H1 (cell line): ENCODE data around the gene PRKD1. TPM values are rescaled to one million over a fixed set of nuclear protein-coding genes. Genes with fewer than 3 reads are reported as not detected.

Experiments used
- CTCF ChIA-PET: fragments of 300-600 bp; sonication (Branson Sonifier 250); formaldehyde crosslinking; loops from one replicate; lab custom pipeline; 2021; ENCODE audit not compliant: partially characterized antibody; lab: Charles Lee
- POLR2A ChIA-PET: fragments of 300-600 bp; sonication (Branson Sonifier 250); formaldehyde crosslinking; loops from one replicate; lab custom pipeline; 2021; ENCODE audit warnings: inconsistent platforms; ENCODE audit not compliant: partially characterized antibody; lab: Charles Lee
- DNase-seq, 2 experiments: peaks; one replicate each; pipeline versions ENCODE4 v3.0.0 to v3.0.0-alpha.2; 2010 to 2022; ENCODE audit warnings: low spot score in 2 of 2, low read depth in 1 of 2, mixed read lengths in 1 of 2
- FAIRE-seq: peaks from 2 replicates; lab custom pipeline; 2011; peaks lifted over from hg19 to GRCh38; lab: Jason Lieb, UNC
- H2AFZ ChIP-seq: 2 replicates; pipeline ENCODE4 v1.8.1; 2012; ENCODE audit warnings: low read length, inconsistent platforms
- H2AK5ac ChIP-seq: 2 replicates; pipeline ENCODE4 v1.6.1; 2013; ENCODE audit warnings: low read depth, low read length
- H2BK120ac ChIP-seq: replicated peaks from 2 replicates; pipeline ENCODE3; 2013; ENCODE audit warnings: low read depth, low read length, inconsistent platforms
- H2BK12ac ChIP-seq: 2 replicates; pipeline ENCODE4 v1.6.1; 2013; ENCODE audit warnings: low read depth, low read length
- H2BK15ac ChIP-seq: 2 replicates; pipeline ENCODE4 v1.6.1; 2013; ENCODE audit warnings: low read length
- H2BK20ac ChIP-seq: 2 replicates; pipeline ENCODE4 v1.6.1; 2013; ENCODE audit warnings: low read length
- H2BK5ac ChIP-seq: 2 replicates; pipeline ENCODE4 v1.6.1; 2013; ENCODE audit warnings: low read depth, low read length
- H3K14ac ChIP-seq: 2 replicates; pipeline ENCODE4 v1.6.1; 2013; ENCODE audit warnings: inconsistent platforms; ENCODE audit not compliant: insufficient read length
- H3K18ac ChIP-seq: 2 replicates; pipeline ENCODE4 v1.6.1; 2013; ENCODE audit warnings: low read length; ENCODE audit errors: extremely low read depth
- H3K23ac ChIP-seq: 2 replicates; pipeline ENCODE4 v1.6.1; 2013; ENCODE audit warnings: inconsistent platforms; ENCODE audit not compliant: insufficient read length
- H3K23me2 ChIP-seq: 2 replicates; pipeline ENCODE4 v1.6.1; 2013; ENCODE audit warnings: low read depth, low read length
- H3K27ac ChIP-seq: 2 replicates; pipeline ENCODE4 v1.6.1; 2011; ENCODE audit warnings: low read depth, low read length, inconsistent platforms
- H3K27me3 ChIP-seq, 4 experiments: replicated peaks in 1 of 4; 1 replicate in 1 of 4; 2 replicates in 3 of 4; pipeline versions ENCODE4 v1.6.1 to v1.8.1; 2011 to 2013; ENCODE audit warnings: low read length in 3 of 4, mild to moderate bottlenecking in 3 of 4, inconsistent platforms in 2 of 4, mixed read lengths in 2 of 4, moderate library complexity in 1 of 4; ENCODE audit not compliant: control insufficient read depth in 3 of 4, insufficient read depth in 3 of 4; ENCODE audit errors: extremely low read depth in 1 of 4
- H3K36me3 ChIP-seq, 4 experiments: 2 replicates each; pipeline versions ENCODE4 v1.6.1 to v1.8.1; 2011 to 2013; ENCODE audit warnings: mild to moderate bottlenecking in 4 of 4, low read length in 3 of 4, moderate library complexity in 2 of 4, control low read depth in 1 of 4, inconsistent platforms in 1 of 4; ENCODE audit not compliant: insufficient read depth in 4 of 4, control insufficient read depth in 2 of 4
- H3K4ac ChIP-seq: replicated peaks from 2 replicates; pipeline ENCODE3; 2013; ENCODE audit warnings: low read length, low read depth, mixed read lengths, inconsistent platforms; ENCODE audit not compliant: insufficient read length
- H3K4me1 ChIP-seq, 4 experiments: replicated peaks in 1 of 4; 1 replicate in 1 of 4; 2 replicates in 3 of 4; pipeline versions ENCODE4 v1.6.1 to v1.8.1; 2011 to 2013; ENCODE audit warnings: low read length in 3 of 4, inconsistent platforms in 2 of 4, mixed read lengths in 1 of 4; ENCODE audit not compliant: insufficient read depth in 4 of 4, control insufficient read depth in 3 of 4
- H3K4me2 ChIP-seq, 2 experiments: 2 replicates each; pipeline versions ENCODE4 v1.6.1 to v1.8.1; 2011 to 2013; ENCODE audit warnings: low read depth in 2 of 2, low read length in 2 of 2, control low read depth in 1 of 2, inconsistent platforms in 1 of 2, mild to moderate bottlenecking in 1 of 2; ENCODE audit not compliant: insufficient read depth in 1 of 2
- H3K4me3 ChIP-seq, 4 experiments: fragments of 200-600, 300-600 bp in 1 of 4; sonication (generic), shearing (Covaris generic), sonication (Bioruptor Twin) in 1 of 4; 2 replicates each; pipeline versions ENCODE4 v1.5.1 to v1.8.1; 2011 to 2016; ENCODE audit warnings: low read length in 4 of 4, low read depth in 3 of 4, control low read depth in 2 of 4, inconsistent platforms in 2 of 4, mild to moderate bottlenecking in 2 of 4, mixed read lengths in 1 of 4, moderate library complexity in 1 of 4; ENCODE audit not compliant: insufficient read depth in 2 of 4; ENCODE audit errors: extremely low read depth in 1 of 4
- H3K56ac ChIP-seq: replicated peaks from 2 replicates; pipeline ENCODE3; 2013; ENCODE audit warnings: low read depth, mild to moderate bottlenecking, mixed read lengths, low read length, inconsistent platforms; ENCODE audit not compliant: insufficient read length
- H3K79me1 ChIP-seq: 2 replicates; pipeline ENCODE4 v1.6.1; 2013; ENCODE audit warnings: low read depth, low read length, control low read depth
- H3K79me2 ChIP-seq, 2 experiments: 2 replicates each; pipeline versions ENCODE4 v1.6.1 to v1.8.1; 2012 to 2013; ENCODE audit warnings: low read length in 2 of 2, mild to moderate bottlenecking in 2 of 2, inconsistent platforms in 1 of 2; ENCODE audit not compliant: insufficient read depth in 2 of 2, control insufficient read depth in 1 of 2
- H3K9ac ChIP-seq, 4 experiments: replicated peaks in 1 of 4; 1 replicate in 1 of 4; 2 replicates in 3 of 4; pipeline versions ENCODE4 v1.6.1 to v1.8.1; 2011 to 2013; ENCODE audit warnings: low read depth in 3 of 4, low read length in 3 of 4, control low read depth in 2 of 4, mild to moderate bottlenecking in 2 of 4, moderate library complexity in 2 of 4, inconsistent platforms in 1 of 4; ENCODE audit errors: extremely low read depth in 1 of 4
- H3K9me3 ChIP-seq, 2 experiments: 2 replicates each; pipeline versions ENCODE4 v1.6.1 to v1.8.1; 2012 to 2013; ENCODE audit warnings: mild to moderate bottlenecking in 2 of 2, moderate library complexity in 2 of 2, control low read depth in 1 of 2, inconsistent platforms in 1 of 2, low read depth in 1 of 2, low read length in 1 of 2, mixed read lengths in 1 of 2; ENCODE audit not compliant: insufficient read depth in 2 of 2
- H4K20me1 ChIP-seq, 2 experiments: replicated peaks in 1 of 2; 2 replicates each; pipeline versions ENCODE3 to v1.8.1; 2011 to 2013; ENCODE audit warnings: inconsistent platforms in 2 of 2, low read length in 2 of 2, mild to moderate bottlenecking in 1 of 2; ENCODE audit not compliant: insufficient read depth in 2 of 2, control insufficient read depth in 1 of 2
- H4K5ac ChIP-seq: 2 replicates; pipeline ENCODE4 v1.6.1; 2013; ENCODE audit warnings: low read length, low read depth, mixed read lengths, inconsistent platforms; ENCODE audit not compliant: insufficient read length
- H4K8ac ChIP-seq: 2 replicates; pipeline ENCODE4 v1.8.0; 2013; ENCODE audit warnings: mild to moderate bottlenecking, moderate library complexity, low read length, inconsistent platforms; ENCODE audit not compliant: insufficient read depth; ENCODE audit errors: extremely low read depth
- H4K91ac ChIP-seq: replicated peaks from 2 replicates; pipeline ENCODE3; 2013; ENCODE audit warnings: low read length, mixed read lengths, inconsistent platforms; ENCODE audit not compliant: insufficient read length
- BRCA1 ChIP-seq: IDR thresholded peaks from 2 replicates; pipeline ENCODE4 v1.6.1; 2012; ENCODE audit warnings: low read depth, low read length, improper control_type of control experiment
- CHD2 ChIP-seq: IDR thresholded peaks from 2 replicates; pipeline ENCODE4 v1.6.1; 2012; ENCODE audit warnings: low read length, improper control_type of control experiment
- KDM4A ChIP-seq: IDR thresholded peaks from one replicate; pipeline ENCODE4 v1.7.1; 2012; ENCODE audit warnings: low read depth, mild to moderate bottlenecking, moderate library complexity, low read length, inconsistent platforms; ENCODE audit not compliant: severe bottlenecking
- MAFK ChIP-seq: IDR thresholded peaks from 2 replicates; pipeline ENCODE4 v1.6.1; 2012; ENCODE audit warnings: low read depth, mild to moderate bottlenecking, improper control_type of control experiment, low read length
- PHF8 ChIP-seq: fragments of 200-600 bp; sonication (generic); conservative IDR thresholded peaks from 2 replicates; pipeline ENCODE4 v1.7.1; 2012; ENCODE audit warnings: low read depth, mild to moderate bottlenecking, inconsistent platforms, low read length, moderate library complexity
- POLR2AphosphoS5 ChIP-seq: IDR thresholded peaks from 2 replicates; pipeline ENCODE4 v1.6.1; 2011; ENCODE audit warnings: low read depth, low read length
- POU5F1 ChIP-seq: IDR thresholded peaks from 2 replicates; pipeline ENCODE4 v1.6.1; 2011; ENCODE audit warnings: low read depth, mild to moderate bottlenecking, low read length, moderate library complexity
- SAP30 ChIP-seq: fragments of 300-600 bp; sonication (generic); IDR thresholded peaks from 2 replicates; pipeline ENCODE4 v1.7.1; 2012; ENCODE audit warnings: low read length, moderate library complexity, mild to moderate bottlenecking, inconsistent platforms; ENCODE audit not compliant: insufficient read depth, insufficient replicate concordance
- SP1 ChIP-seq: IDR thresholded peaks from 2 replicates; pipeline ENCODE4 v1.6.1; 2011; ENCODE audit warnings: low read depth, low read length
- TBP ChIP-seq: IDR thresholded peaks from 2 replicates; pipeline ENCODE4 v1.6.1; 2011; ENCODE audit warnings: low read depth, low read length, improper control_type of control experiment
- YY1 ChIP-seq: IDR thresholded peaks from 2 replicates; pipeline ENCODE4 v1.6.1; 2011; ENCODE audit warnings: low read depth, mild to moderate bottlenecking, low read length
- WGBS, 2 experiments: shearing (Covaris generic) in 1 of 2; methylation state at CpG; one replicate each; pipeline versions ENCODE4 v1.1.6 to v1.1.7; 2013 to 2015; ENCODE audit warnings: low lambda C conversion rate in 2 of 2, mixed read lengths in 2 of 2, inconsistent platforms in 1 of 2, low coverage in 1 of 2, missing lambda C conversion rate in 1 of 2; ENCODE audit not compliant: insufficient replicate concordance in 2 of 2, insufficient coverage in 1 of 2, insufficient read length in 1 of 2; ENCODE audit errors: extremely low coverage in 1 of 2, missing lambda C conversion rate in 1 of 2; 5-methylcytosine and 5-hydroxymethylcytosine counted together
- polyA plus RNA-seq, 7 experiments: library from polyadenylated mRNA; depleted of rRNA in 3 of 7; stranded (reverse) in 5 of 7; unstranded in 2 of 7; fragments of >200 nt in 5 of 7; fragments of 200-250 nt in 2 of 7; gene quantifications; 1 replicate in 5 of 7; 2 replicates in 1 of 7; 4 replicates in 1 of 7; pipeline versions ENCODE4 v1.2.1 to v1.2.3, GENCODE V29; 2011 to 2013; ENCODE audit warnings: missing spikeins in 2 of 7, mixed read lengths in 2 of 7
- total RNA-seq: library from RNA; stranded (reverse); fragmentation: NEBNext Ultra II Directional; extraction: Animal tissue kit (Norgen Biotek cat#: 25700); gene quantifications from 2 replicates; pipeline ENCODE4 v1.2.1, GENCODE V29; 2021
- TF ChIP-seq, protein P1 (sequence below): IDR thresholded peaks from 2 replicates; pipeline ENCODE4 v1.6.1; 2011; ENCODE audit warnings: low read length, improper control_type of control experiment

Gene PRKD1
- total and polyA plus RNA-seq, 2 of the 8 experiments (the other 6 are each of a cell fraction or from before 2014, with no cell fraction given), result 3.6 to 6.8 TPM

DNA sequence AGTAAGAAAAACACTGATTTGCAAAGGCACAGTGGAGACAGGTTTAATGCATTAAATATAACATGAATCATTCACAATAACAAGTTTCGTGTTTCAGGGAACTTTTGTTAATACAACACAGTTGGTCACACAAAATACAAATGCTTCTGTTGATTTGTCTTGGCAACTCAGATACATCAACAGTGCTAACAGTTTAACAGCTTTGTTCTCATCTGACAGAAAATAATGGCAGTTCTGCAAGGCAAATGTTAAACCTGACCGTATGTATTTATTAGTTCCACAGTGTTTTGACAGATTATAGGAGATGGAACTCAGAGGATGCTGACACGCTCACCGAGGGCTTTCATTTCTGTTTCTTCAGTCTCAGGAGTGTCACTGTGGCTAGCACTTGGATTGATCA, 350.7 kb downstream of the PRKD1 start:
- no peak overlapping the region for H4K8ac ChIP-seq
- no peaks in the 10 kb centered on the region for H3K9me3 ChIP-seq
- no peak overlapping the region for H3K56ac ChIP-seq
- H3K27ac ChIP-seq, result no peak overlapping the region
- TF ChIP-seq TBP, result no peak
- no peak for TF ChIP-seq POU5F1
- TF ChIP-seq CHD2, result no peak
- TF ChIP-seq PHF8, result no peak
- TF ChIP-seq, protein P1, sequence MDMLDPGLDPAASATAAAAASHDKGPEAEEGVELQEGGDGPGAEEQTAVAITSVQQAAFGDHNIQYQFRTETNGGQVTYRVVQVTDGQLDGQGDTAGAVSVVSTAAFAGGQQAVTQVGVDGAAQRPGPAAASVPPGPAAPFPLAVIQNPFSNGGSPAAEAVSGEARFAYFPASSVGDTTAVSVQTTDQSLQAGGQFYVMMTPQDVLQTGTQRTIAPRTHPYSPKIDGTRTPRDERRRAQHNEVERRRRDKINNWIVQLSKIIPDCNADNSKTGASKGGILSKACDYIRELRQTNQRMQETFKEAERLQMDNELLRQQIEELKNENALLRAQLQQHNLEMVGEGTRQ, result no peak
- no peak for TF ChIP-seq SP1
- no peak for TF ChIP-seq BRCA1
- TF ChIP-seq MAFK, result no peak
- no peak for TF ChIP-seq SAP30
- no peak for TF ChIP-seq POLR2AphosphoS5
- no peak for TF ChIP-seq YY1
- no peak for TF ChIP-seq KDM4A
- CTCF ChIA-PET, result interaction anchor here (0.8 to 1.2 kb wide), 2 partner anchors 14 to 20 kb away, joined by 3 read pairs; no protein-coding TSS in a partner anchor
- H3K4me2 ChIP-seq, result no peak overlapping the region
- no peak overlapping the region for H4K91ac ChIP-seq
- no peak overlapping the region for H3K23ac ChIP-seq
- WGBS, 2 experiments, result 97% methylated on average over 4 of the region's 4 CpGs; no CpG with 5 or more reads in 1 of the 2 experiments
- POLR2A ChIA-PET, result no interaction called here
- H3K23me2 ChIP-seq, result no peaks in the 10 kb centered on the region
- H3K18ac ChIP-seq, result no peak overlapping the region
- H3K4ac ChIP-seq, result no peak overlapping the region
- no peak overlapping the region for H2BK5ac ChIP-seq
- no peak overlapping the region for H2BK20ac ChIP-seq
- no peak overlapping the region for H3K9ac ChIP-seq
- H3K4me3 ChIP-seq, result no peak overlapping the region
- no peak overlapping the region for H2BK120ac ChIP-seq
- H2AK5ac ChIP-seq, result no peak overlapping the region
- no peaks in the 10 kb centered on the region for H4K20me1 ChIP-seq
- no peak overlapping the region for H2AFZ ChIP-seq
- FAIRE-seq, result no peak
- no peak for DNase-seq
- no peak overlapping the region for H2BK12ac ChIP-seq
- no peaks in the 10 kb centered on the region for H3K79me1 ChIP-seq
- peaks cover 0 to 1% (median 0%) of the 10 kb centered on the region in 4 experiments; a peak in 1 of 7 replicates for H3K27me3 ChIP-seq
- H2BK15ac ChIP-seq, result no peak overlapping the region
- H3K4me1 ChIP-seq, result peaks cover 0 to 2% (median 0%) of the 10 kb centered on the region in 4 experiments; a peak in 1 of 7 replicates
- H3K79me2 ChIP-seq, result no peaks in the 10 kb centered on the region
- H3K36me3 ChIP-seq, result no peaks in the 10 kb centered on the region
- no peak overlapping the region for H4K5ac ChIP-seq
- H3K14ac ChIP-seq, result no peak overlapping the region
